GM12872 (cell line): Measurements from ENCODE around the gene LPP.

Source experiments
- CTCF ChIP-seq: IDR thresholded peaks from 3 replicates; pipeline ENCODE4 v1.5.1; 2011; ENCODE audit warnings: low read depth, mild to moderate bottlenecking, low read length, moderate library complexity; ENCODE audit not compliant: insufficient read depth

Gene LPP

GRCh38 chr3:188719545-188719944 is 565.6 kb downstream of the LPP start:
- no peak for TF ChIP-seq CTCF

- no peak for TF ChIP-seq CTCF
Observed at GRCh38 chr3:188720215-188720614, 566.3 kb downstream of the LPP start.

GRCh38 chr3:188720636-188721035 is 566.7 kb downstream of the LPP start:
- no peak for TF ChIP-seq CTCF

GRCh38 chr3:188721312-188721711 is 567.4 kb downstream of the LPP start:
- no peak for TF ChIP-seq CTCF

- no peak for TF ChIP-seq CTCF
Observed at GRCh38 chr3:188721990-188722389, 568.0 kb downstream of the LPP start.

GRCh38 chr3:188722963-188723362 is 569.0 kb downstream of the LPP start:
- TF ChIP-seq CTCF = no peak

- TF ChIP-seq CTCF = no peak
Observed at GRCh38 chr3:188727052-188727451, 573.1 kb downstream of the LPP start.

GRCh38 chr3:188728371-188728896 is 574.5 kb downstream of the LPP start:
- no peak for TF ChIP-seq CTCF
